ENCODE measurements around the gene JPH3. TPM values are rescaled to one million over a fixed set of nuclear protein-coding genes. Genes with fewer than 3 reads are reported as not detected.

Gene JPH3
- total RNA-seq, 2 experiments from 2014 or later = 0.07 to 0.09 TPM

GRCh38 chr16:87705771-87706277, 103.5 kb downstream of the JPH3 start:
- no peaks in the 10 kb centered on the region for H3K9me3 Mint-ChIP-seq
- no peak for TF ChIP-seq CTCF (IDR thresholded peaks at IDR 0.05)
- no peaks in the 10 kb centered on the region for H3K27me3 Mint-ChIP-seq
- peaks cover 31% of the 10 kb centered on the region for H3K36me3 Mint-ChIP-seq (ENCODE audit: low read depth)
- H3K27ac Mint-ChIP-seq = no peak overlapping the region
- no peak overlapping the region for H3K4me3 Mint-ChIP-seq
- ChIA-PET CTCF (interaction anchor here (2.0 kb wide), 1 partner anchor 70 kb away, joined by 7 read pairs; no protein-coding TSS in a partner anchor), POLR2A (no interaction called here)
- peaks cover 36% of the 10 kb centered on the region for H3K4me1 Mint-ChIP-seq (ENCODE audit: low read depth)
- no peak for ATAC-seq
- intact Hi-C loops (cut with micrococcal nuclease) = no loop called here
- no peak for DNase-seq

- no peak overlapping the region for H3K4me3 Mint-ChIP-seq
- no peak overlapping the region for H3K27ac Mint-ChIP-seq
- no peak for TF ChIP-seq CTCF (IDR thresholded peaks at IDR 0.05)
- no peaks in the 10 kb centered on the region for H3K27me3 Mint-ChIP-seq
- DNase-seq = no peak
- peaks cover 30% of the 10 kb centered on the region for H3K4me1 Mint-ChIP-seq (ENCODE audit: low read depth)
- CTCF ChIA-PET = interaction anchor here (2.0 kb wide), 1 partner anchor 70 kb away, joined by 7 read pairs; no protein-coding TSS in a partner anchor
- intact Hi-C loops (cut with micrococcal nuclease) = no loop called here
- no peaks in the 10 kb centered on the region for H3K9me3 Mint-ChIP-seq
- peaks cover 32% of the 10 kb centered on the region for H3K36me3 Mint-ChIP-seq (ENCODE audit: low read depth)
- no peak for ATAC-seq
- POLR2A ChIA-PET = no interaction called here
Observed at GRCh38 chr16:87706278-87707000, 104.1 kb downstream of the JPH3 start.

- no peak for DNase-seq
- intact Hi-C loops (cut with micrococcal nuclease) = no loop called here
- TF ChIP-seq CTCF (IDR thresholded peaks at IDR 0.05) = no peak
- ChIA-PET CTCF (no interaction called here), POLR2A (no interaction called here)
- peaks cover 26% of the 10 kb centered on the region for H3K36me3 Mint-ChIP-seq (ENCODE audit: low read depth)
- peaks cover 23% of the 10 kb centered on the region for H3K4me1 Mint-ChIP-seq (ENCODE audit: low read depth)
- H3K9me3 Mint-ChIP-seq = no peaks in the 10 kb centered on the region
- H3K27me3 Mint-ChIP-seq = no peaks in the 10 kb centered on the region
- H3K27ac Mint-ChIP-seq = no peak overlapping the region
- H3K4me3 Mint-ChIP-seq = no peak overlapping the region
- ATAC-seq = no peak
Observed at GRCh38 chr16:87707097-87707496, 104.8 kb downstream of the JPH3 start.

GRCh38 chr16:87707714-87708580, 105.6 kb downstream of the JPH3 start:
- no peak for ATAC-seq
- Mint-ChIP-seq H3K4me3 (no peak overlapping the region), H3K9me3 (no peaks in the 10 kb centered on the region), H3K27ac (no peak overlapping the region), H3K36me3 (ENCODE audit: low read depth) (peaks cover 20% of the 10 kb centered on the region), H3K4me1 (ENCODE audit: low read depth) (peaks cover 18% of the 10 kb centered on the region), H3K27me3 (no peaks in the 10 kb centered on the region)
- no peak for DNase-seq
- intact Hi-C loops (cut with micrococcal nuclease) = no loop called here
- CTCF ChIA-PET = no interaction called here
- POLR2A ChIA-PET = no interaction called here
- TF ChIP-seq CTCF (IDR thresholded peaks at IDR 0.05) = no peak

Data from activated CD8-positive, alpha-beta T cell treated with anti-CD3 and anti-CD28 coated beads for 36 hours (primary cell).